Raji (cell line): ENCODE data around the gene USP2.

Source experiments
- POLR2A ChIP-seq: IDR thresholded peaks from 2 replicates; pipeline ENCODE4 v1.6.1; 2011; ENCODE audit warnings: low read depth, low read length, control low read depth; ENCODE audit not compliant: insufficient read depth

USP2 gene

GRCh38 chr11:119373921-119374631 lies 7.4 kb downstream of the USP2 start:
- TF ChIP-seq POLR2A, result no peak

GRCh38 chr11:119373059-119373920 lies 8.2 kb downstream of the USP2 start:
- no peak for TF ChIP-seq POLR2A

- TF ChIP-seq POLR2A, result no peak
These were observed 9.0 kb downstream of the USP2 start for GRCh38 chr11:119372260-119373058.

- no peak for TF ChIP-seq POLR2A
These were observed 9.7 kb downstream of the USP2 start for GRCh38 chr11:119371778-119372182.

DNA sequence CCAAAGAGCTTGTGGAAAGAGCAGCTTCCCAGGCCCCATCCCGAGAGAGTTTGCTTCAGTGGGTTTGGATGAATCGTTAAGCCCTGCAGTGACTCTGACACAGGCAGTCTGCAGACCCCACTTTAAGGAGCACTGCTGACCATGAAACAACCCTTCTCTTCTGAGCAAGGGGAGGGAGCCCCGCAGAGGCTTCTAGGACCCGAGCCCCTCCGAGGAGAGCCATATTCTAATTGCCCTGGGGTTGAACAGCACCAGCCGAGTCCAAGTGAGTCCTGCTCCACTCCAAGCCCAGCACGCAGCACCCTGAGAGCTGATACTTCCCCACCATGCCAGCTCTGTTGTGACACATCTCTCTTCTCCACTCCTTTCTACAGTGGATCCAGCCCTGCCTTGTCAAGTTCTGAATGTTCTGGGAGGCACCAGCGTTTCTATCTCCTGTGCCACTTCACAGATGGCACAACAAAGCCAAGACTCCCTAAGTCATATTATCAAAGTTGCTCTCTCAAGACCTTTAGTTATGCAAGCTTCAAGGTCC lies 10.4 kb downstream of the USP2 start:
- TF ChIP-seq POLR2A, result no peak

- TF ChIP-seq POLR2A, result peak; percentile 40; the same call in 1 of the 2 replicates
These were observed 10.9 kb downstream of the USP2 start for GRCh38 chr11:119370486-119371046.

DNA sequence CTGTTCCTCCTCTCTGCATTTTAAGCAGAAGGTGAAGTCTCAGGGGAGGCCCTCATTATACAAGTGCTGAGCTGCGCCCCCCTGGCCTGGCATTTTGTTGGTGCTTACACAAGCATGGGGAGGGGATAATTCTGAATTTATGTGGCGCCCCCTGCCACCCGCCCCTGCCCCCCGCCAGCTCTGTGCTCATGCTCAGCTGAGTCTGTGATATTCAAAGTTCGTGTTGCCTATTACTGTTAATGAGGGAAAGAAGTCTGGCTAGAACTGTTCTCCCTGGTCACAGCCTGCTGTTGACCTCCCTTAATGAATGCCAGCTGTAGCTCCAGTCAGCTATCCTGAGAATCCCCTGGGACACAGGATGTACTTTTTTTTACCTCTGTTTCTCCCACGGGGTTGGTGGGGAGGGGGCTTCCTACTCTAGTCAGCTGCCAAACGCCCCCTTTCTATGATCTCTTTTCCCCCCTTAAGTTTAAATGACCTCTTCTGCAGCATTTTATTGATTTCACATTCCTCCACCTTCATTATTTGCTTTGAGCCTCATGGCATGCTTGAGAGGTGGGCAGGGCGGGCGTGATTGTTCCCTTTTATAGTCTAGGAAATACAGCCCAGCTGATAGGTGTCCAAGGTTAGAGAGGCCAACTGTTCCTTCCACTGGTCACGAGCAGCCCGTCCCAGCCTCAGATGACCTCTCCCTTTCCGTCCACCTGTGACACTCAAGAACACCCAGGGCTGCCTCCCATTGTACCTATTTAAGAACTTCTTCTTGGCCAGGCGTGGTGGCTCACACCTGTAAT lies 12.2 kb downstream of the USP2 start:
- no peak for TF ChIP-seq POLR2A

- no peak for TF ChIP-seq POLR2A
These were observed 13.1 kb downstream of the USP2 start for GRCh38 chr11:119368121-119369034.

DNA sequence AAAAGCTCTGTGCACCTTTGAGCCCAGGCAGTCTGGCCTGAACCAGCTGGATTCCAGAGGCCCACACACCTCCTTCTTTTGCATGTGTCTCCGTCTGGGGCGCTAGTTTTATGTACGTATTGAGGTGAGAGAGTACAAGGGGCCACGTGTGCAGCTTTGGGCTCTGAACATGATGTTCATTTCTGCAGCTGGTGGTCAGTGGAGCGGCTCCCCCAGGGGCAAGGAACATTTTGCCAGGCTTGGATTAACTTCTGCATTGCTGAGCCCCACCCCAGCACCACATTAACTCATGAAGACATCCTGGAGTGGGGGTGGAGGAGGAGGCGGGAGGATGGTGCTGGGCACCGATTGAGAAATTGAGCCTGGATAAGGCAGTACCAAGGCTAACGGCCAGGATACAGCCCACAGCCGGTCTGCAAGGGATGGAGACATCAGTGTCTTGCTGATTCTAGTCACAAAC lies 13.8 kb downstream of the USP2 start:
- TF ChIP-seq POLR2A, result no peak

GRCh38 chr11:119366690-119367620 lies 14.5 kb downstream of the USP2 start:
- TF ChIP-seq POLR2A, result no peak

- no peak for TF ChIP-seq POLR2A
These were observed 16.4 kb downstream of the USP2 start for GRCh38 chr11:119365071-119365591.
